IMR-90 (cell line): ENCODE measurements around the gene KRTAP21-3.

Experiments used
- NFE2L2 ChIP-seq: fragments of 150-350 bp; IDR thresholded peaks from 2 replicates; pipeline ENCODE4 v1.6.1; 2016; ENCODE audit warnings: low read depth, mild to moderate bottlenecking, low read length
- POLR2A ChIP-seq: IDR thresholded peaks from 2 replicates; pipeline ENCODE4 v1.6.1; 2012; ENCODE audit warnings: mild to moderate bottlenecking, low read depth, low read length
- TF ChIP-seq, protein P1 (sequence below): conservative IDR thresholded peaks from 2 replicates; pipeline ENCODE4 v1.5.1; 2012; ENCODE audit warnings: mild to moderate bottlenecking, low read depth, low read length, improper control_type of control experiment

DNA sequence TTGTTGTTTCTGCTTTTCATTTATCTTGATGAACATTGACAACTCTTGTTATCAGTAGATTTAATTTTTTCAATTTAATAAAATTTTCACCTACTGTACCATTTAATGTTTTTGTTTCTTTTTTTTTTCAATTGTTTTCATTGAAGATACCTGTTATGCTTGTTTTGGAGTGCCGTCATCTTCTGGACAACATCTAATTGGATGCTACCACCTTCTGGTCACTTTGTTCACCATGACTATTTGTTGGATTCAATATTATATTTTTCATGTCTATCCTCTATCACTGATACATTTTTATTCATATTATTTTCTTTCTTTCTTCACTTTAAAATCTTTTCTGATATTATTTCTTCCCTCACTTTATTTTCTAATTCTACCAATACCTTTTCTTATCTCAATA is 14.4 kb upstream of the KRTAP21-3 start:
- TF ChIP-seq, protein P1, sequence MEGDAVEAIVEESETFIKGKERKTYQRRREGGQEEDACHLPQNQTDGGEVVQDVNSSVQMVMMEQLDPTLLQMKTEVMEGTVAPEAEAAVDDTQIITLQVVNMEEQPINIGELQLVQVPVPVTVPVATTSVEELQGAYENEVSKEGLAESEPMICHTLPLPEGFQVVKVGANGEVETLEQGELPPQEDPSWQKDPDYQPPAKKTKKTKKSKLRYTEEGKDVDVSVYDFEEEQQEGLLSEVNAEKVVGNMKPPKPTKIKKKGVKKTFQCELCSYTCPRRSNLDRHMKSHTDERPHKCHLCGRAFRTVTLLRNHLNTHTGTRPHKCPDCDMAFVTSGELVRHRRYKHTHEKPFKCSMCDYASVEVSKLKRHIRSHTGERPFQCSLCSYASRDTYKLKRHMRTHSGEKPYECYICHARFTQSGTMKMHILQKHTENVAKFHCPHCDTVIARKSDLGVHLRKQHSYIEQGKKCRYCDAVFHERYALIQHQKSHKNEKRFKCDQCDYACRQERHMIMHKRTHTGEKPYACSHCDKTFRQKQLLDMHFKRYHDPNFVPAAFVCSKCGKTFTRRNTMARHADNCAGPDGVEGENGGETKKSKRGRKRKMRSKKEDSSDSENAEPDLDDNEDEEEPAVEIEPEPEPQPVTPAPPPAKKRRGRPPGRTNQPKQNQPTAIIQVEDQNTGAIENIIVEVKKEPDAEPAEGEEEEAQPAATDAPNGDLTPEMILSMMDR: no peak
- TF ChIP-seq POLR2A (no peak), NFE2L2 (no peak)
